ENCODE data around the gene EFHD1. TPM values are rescaled to one million over a fixed set of nuclear protein-coding genes. Genes with fewer than 3 reads are reported as not detected.

EFHD1 gene
- total RNA-seq, 1 donor: 3.6 TPM

DNA sequence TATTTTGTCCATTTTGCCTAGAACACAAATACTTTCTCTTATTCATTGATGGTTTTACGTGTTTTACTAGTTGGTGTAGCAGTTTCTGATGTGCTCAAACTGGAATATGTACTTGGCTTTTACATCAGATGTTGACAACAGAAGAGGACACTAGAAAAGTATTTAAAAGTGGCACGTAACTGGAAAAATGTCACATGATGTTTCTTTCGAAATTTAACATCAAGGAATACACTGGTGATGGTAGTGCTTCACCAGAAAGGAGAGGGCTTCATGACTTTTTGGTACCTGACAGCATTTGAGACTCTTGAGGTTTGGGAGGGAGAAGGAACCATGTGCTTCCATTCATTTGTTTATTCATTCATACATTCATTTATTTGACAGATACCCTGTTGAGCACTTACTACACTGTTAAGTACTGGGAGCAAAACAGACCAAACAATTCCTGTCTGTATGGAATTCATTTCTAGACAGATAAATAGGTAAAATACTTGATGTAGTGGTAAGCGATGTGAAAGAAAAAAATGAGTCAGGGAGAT, 65.2 kb downstream of the EFHD1 start:
- Histone ChIP-seq H3K27ac (ENCODE audit: low read depth, low read length) (peak overlapping the region; percentile 74), H4K20me1 (ENCODE audit: insufficient read depth, low read length) (peaks cover 39% of the 10 kb centered on the region)

DNA sequence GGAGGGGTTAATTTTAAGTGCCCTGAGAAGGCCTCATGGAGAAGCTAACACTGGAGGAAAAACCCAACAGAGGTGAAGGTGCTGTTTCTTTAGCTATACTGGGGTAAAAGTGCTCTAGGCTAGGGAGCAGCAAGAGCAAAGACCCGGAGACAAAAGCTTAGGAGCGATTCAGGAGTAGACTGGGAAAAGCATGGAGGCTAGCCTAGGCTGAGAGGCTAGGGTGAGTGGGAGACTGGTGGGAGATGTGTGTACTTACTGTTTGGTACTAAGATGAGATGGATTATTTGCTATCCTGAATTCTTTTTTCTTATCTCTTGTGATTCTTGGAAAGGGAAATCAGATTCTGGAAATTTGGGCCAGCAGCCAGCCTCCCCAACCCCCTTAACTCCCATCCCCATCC, 65.7 kb downstream of the EFHD1 start:
- Histone ChIP-seq H3K9me3 (ENCODE audit: low read depth, low read length) (no peaks in the 10 kb centered on the region), H3K4me1 (ENCODE audit: insufficient read depth, low read length) (peaks cover 22% of the 10 kb centered on the region), H3K4me2 (ENCODE audit: insufficient read depth, low read length) (peak overlapping the region; percentile 79), H3K27ac (ENCODE audit: low read depth, low read length) (peak overlapping the region; percentile 3), H3K79me2 (ENCODE audit: insufficient read depth, low read length) (peaks cover 69% of the 10 kb centered on the region), H3K27me3 (ENCODE audit: insufficient read depth, low read length) (no peaks in the 10 kb centered on the region), H4K20me1 (ENCODE audit: insufficient read depth, low read length) (peaks cover 44% of the 10 kb centered on the region), H3K4me3 (ENCODE audit: insufficient read depth, low read length) (peak overlapping the region; percentile 88), H3K36me3 (ENCODE audit: insufficient read depth, low read length) (no peaks in the 10 kb centered on the region), H2AFZ (ENCODE audit: low read length) (no peak overlapping the region)
- TF ChIP-seq, protein P1, sequence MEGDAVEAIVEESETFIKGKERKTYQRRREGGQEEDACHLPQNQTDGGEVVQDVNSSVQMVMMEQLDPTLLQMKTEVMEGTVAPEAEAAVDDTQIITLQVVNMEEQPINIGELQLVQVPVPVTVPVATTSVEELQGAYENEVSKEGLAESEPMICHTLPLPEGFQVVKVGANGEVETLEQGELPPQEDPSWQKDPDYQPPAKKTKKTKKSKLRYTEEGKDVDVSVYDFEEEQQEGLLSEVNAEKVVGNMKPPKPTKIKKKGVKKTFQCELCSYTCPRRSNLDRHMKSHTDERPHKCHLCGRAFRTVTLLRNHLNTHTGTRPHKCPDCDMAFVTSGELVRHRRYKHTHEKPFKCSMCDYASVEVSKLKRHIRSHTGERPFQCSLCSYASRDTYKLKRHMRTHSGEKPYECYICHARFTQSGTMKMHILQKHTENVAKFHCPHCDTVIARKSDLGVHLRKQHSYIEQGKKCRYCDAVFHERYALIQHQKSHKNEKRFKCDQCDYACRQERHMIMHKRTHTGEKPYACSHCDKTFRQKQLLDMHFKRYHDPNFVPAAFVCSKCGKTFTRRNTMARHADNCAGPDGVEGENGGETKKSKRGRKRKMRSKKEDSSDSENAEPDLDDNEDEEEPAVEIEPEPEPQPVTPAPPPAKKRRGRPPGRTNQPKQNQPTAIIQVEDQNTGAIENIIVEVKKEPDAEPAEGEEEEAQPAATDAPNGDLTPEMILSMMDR (IDR thresholded peaks at IDR 0.05; ENCODE audit: extremely low read depth, low read depth, low read length): no peak
- peak; percentile 51 for DNase-seq (ENCODE audit: insufficient read length, low spot score, missing footprints)

More for the DNA sequence above, 65.2 kb downstream of the EFHD1 start:
- DNase-seq (ENCODE audit: insufficient read length, low spot score, missing footprints): no peak
- Histone ChIP-seq H3K4me2 (ENCODE audit: insufficient read depth, low read length) (peak overlapping the region; percentile 79), H3K4me1 (ENCODE audit: insufficient read depth, low read length) (peaks cover 22% of the 10 kb centered on the region), H3K9me3 (ENCODE audit: low read depth, low read length) (no peaks in the 10 kb centered on the region), H3K4me3 (ENCODE audit: insufficient read depth, low read length) (peak overlapping the region; percentile 88), H3K27me3 (ENCODE audit: insufficient read depth, low read length) (no peaks in the 10 kb centered on the region), H3K79me2 (ENCODE audit: insufficient read depth, low read length) (peaks cover 65% of the 10 kb centered on the region), H3K36me3 (ENCODE audit: insufficient read depth, low read length) (no peaks in the 10 kb centered on the region), H2AFZ (ENCODE audit: low read length) (no peak overlapping the region)
- TF ChIP-seq, protein P1 (IDR thresholded peaks at IDR 0.05; ENCODE audit: extremely low read depth, low read depth, low read length): no peak

DNA sequence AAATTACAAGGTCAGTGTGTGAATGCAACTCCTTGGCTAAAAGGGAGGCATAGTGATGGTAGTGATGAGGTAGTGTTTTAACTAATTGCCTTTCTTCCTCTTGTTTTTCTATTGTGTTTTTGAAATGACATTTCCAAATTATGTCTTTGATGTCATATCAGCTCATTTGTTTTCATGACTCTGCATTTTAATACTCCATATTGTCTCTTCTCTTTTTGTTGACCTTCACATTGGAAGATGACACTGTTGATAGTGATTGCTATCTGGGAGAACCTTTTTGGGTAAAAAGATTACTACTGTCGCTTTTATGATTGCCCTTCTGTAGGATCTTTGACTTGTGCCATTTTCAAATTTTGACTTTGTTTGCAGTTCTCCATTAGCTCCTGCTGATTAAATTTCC, 66.8 kb downstream of the EFHD1 start:
- Histone ChIP-seq H3K36me3 (ENCODE audit: insufficient read depth, low read length) (no peaks in the 10 kb centered on the region), H4K20me1 (ENCODE audit: insufficient read depth, low read length) (peaks cover 45% of the 10 kb centered on the region), H3K4me2 (ENCODE audit: insufficient read depth, low read length) (peak overlapping the region; percentile 10), H3K4me1 (ENCODE audit: insufficient read depth, low read length) (peaks cover 22% of the 10 kb centered on the region), H2AFZ (ENCODE audit: low read length) (no peak overlapping the region), H3K27ac (ENCODE audit: low read depth, low read length) (no peak overlapping the region), H3K9me3 (ENCODE audit: low read depth, low read length) (no peaks in the 10 kb centered on the region), H3K79me2 (ENCODE audit: insufficient read depth, low read length) (peaks cover 78% of the 10 kb centered on the region), H3K4me3 (ENCODE audit: insufficient read depth, low read length) (no peak overlapping the region), H3K27me3 (ENCODE audit: insufficient read depth, low read length) (no peaks in the 10 kb centered on the region)
- TF ChIP-seq, protein P1 (IDR thresholded peaks at IDR 0.05; ENCODE audit: extremely low read depth, low read depth, low read length): no peak
- no peak for DNase-seq (ENCODE audit: insufficient read length, low spot score, missing footprints)

DNA sequence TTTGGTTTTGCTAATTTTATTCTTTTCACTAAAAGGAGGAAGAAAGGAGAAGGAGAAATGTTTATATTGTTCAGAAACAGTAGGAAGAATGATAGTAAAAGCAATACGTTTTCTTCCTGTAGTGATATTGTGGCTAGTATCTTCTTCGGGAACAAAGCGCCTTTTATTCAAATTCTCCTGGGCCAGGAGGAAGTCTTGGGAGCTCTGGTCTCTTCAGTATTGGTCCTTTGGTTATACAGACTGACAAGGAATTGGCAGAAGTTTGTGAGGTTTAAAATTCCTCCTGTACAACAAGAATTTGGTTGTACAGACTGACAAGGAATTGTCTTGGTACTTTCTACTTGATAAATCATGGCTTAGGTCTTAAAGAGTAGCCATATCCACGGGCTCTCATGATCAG, 73.7 kb downstream of the EFHD1 start:
- Histone ChIP-seq H3K4me2 (ENCODE audit: insufficient read depth, low read length) (no peak overlapping the region), H2AFZ (ENCODE audit: low read length) (no peak overlapping the region), H3K4me1 (ENCODE audit: insufficient read depth, low read length) (no peaks in the 10 kb centered on the region), H3K9me3 (ENCODE audit: low read depth, low read length) (no peaks in the 10 kb centered on the region), H3K27me3 (ENCODE audit: insufficient read depth, low read length) (no peaks in the 10 kb centered on the region), H3K4me3 (ENCODE audit: insufficient read depth, low read length) (no peak overlapping the region), H3K27ac (ENCODE audit: low read depth, low read length) (no peak overlapping the region), H3K36me3 (ENCODE audit: insufficient read depth, low read length) (peaks cover 23% of the 10 kb centered on the region), H4K20me1 (ENCODE audit: insufficient read depth, low read length) (peaks cover 40% of the 10 kb centered on the region), H3K79me2 (ENCODE audit: insufficient read depth, low read length) (peaks cover 89% of the 10 kb centered on the region)
- DNase-seq (ENCODE audit: insufficient read length, low spot score, missing footprints): no peak
- TF ChIP-seq, protein P1 (IDR thresholded peaks at IDR 0.05; ENCODE audit: extremely low read depth, low read depth, low read length): no peak

Data from osteoblast (primary cell).